Measurements from ENCODE around the gene FSTL5.

FSTL5 gene

DNA sequence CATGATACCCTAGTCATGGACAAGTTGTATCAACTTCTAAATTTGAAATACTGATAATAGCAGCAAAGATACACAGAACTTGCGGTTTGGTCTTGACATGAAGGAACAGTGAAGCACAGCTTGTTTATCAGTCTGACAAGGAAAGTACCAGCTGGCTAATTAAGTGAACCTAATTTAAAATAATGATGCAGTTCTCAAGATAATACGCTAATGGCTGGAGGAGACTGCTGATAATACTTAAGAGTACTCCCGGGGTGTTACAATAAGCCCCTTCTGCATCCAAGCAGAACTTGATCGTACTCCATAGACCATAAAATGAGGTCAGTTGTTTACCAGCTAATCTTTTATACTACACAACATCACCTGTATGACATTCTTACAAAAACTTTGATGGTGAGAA, 697.5 kb downstream of the FSTL5 start:
- CTCF ChIA-PET = no interaction called here

DNA sequence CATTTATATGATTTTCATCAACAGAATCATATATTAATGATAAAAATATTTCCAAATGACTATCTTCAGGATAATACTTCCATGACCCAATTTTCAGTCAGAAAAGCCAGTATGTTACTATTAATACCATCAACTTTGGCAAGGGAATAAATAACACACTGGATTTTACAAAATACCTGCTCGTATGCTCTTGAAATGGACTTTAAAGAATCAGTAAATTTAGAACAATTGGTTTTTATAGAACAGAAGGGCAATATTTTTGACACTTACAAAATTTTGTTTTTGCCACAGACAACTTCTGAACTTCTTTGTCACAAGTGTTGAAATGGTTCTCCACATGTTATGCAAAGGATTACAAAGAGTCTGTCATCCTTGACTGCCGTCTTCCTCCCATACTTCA, 700.4 kb downstream of the FSTL5 start:
- ChIA-PET POLR2A (ENCODE audit: low non-redundant PET) (no interaction called here), CTCF (no interaction called here)
- H3K27ac ChIP-seq = no peak overlapping the region
- TF ChIP-seq, protein P1, sequence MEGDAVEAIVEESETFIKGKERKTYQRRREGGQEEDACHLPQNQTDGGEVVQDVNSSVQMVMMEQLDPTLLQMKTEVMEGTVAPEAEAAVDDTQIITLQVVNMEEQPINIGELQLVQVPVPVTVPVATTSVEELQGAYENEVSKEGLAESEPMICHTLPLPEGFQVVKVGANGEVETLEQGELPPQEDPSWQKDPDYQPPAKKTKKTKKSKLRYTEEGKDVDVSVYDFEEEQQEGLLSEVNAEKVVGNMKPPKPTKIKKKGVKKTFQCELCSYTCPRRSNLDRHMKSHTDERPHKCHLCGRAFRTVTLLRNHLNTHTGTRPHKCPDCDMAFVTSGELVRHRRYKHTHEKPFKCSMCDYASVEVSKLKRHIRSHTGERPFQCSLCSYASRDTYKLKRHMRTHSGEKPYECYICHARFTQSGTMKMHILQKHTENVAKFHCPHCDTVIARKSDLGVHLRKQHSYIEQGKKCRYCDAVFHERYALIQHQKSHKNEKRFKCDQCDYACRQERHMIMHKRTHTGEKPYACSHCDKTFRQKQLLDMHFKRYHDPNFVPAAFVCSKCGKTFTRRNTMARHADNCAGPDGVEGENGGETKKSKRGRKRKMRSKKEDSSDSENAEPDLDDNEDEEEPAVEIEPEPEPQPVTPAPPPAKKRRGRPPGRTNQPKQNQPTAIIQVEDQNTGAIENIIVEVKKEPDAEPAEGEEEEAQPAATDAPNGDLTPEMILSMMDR (conservative IDR thresholded peaks at IDR 0.05; ENCODE audit: low read depth) = no peak
- no peak for DNase-seq (ENCODE audit: low spot score)

More for the DNA sequence above, 697.5 kb downstream of the FSTL5 start:
- no peak for DNase-seq (ENCODE audit: low spot score)
- H3K27ac ChIP-seq = no peak overlapping the region
- TF ChIP-seq, protein P1 (conservative IDR thresholded peaks at IDR 0.05; ENCODE audit: low read depth) = no peak
- POLR2A ChIA-PET (ENCODE audit: low non-redundant PET) = no interaction called here

DNA sequence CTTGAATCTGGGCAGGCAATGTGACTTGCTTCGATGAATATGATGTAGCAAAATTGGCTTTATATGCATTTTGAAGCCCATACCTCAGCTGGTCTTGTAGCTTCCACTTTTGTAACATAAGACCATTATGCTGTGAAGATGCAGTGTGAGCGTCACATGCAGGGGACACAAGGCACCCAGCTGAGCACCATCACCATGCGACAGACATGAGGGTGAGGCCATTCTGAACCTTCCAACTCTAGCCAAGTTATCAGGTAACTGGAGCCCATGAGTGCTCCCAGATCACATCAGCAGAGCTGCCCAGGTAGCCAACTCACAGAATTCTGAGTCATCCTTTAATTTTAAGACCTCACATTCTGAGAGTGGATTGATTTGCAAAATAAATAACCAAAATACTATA, 705.9 kb downstream of the FSTL5 start:
- DNase-seq (ENCODE audit: low spot score) = no peak
- no peak overlapping the region for H3K27ac ChIP-seq
- CTCF ChIA-PET = no interaction called here
- POLR2A ChIA-PET (ENCODE audit: low non-redundant PET) = no interaction called here
- TF ChIP-seq, protein P1 (conservative IDR thresholded peaks at IDR 0.05; ENCODE audit: low read depth) = no peak

DNA sequence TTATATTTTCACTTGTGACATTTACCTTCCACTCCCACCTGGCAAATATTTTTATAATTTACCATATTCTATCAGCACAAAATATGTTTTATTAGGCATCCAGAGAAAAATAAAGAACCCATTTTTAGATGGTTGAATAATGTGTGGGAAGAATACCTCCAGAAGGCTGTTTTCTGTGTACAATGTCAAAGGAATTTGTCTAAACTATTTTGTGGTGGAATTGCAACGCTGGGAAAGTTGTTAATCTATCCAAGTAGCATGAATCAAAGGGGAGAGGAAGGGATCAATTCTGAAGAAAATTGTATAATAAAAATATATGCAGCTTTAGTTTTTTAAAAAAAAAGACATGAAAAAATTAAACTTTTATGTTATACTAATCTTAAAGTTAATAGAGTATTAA, 706.5 kb downstream of the FSTL5 start:
- ChIA-PET POLR2A (ENCODE audit: low non-redundant PET) (no interaction called here), CTCF (interaction anchor here (0.7 kb wide), 1 partner anchor 74 kb away, joined by 3 read pairs; no protein-coding TSS in a partner anchor)
- TF ChIP-seq, protein P1 (conservative IDR thresholded peaks at IDR 0.05; ENCODE audit: low read depth) = no peak
- H3K27ac ChIP-seq = no peak overlapping the region
- DNase-seq (ENCODE audit: low spot score) = no peak

DNA sequence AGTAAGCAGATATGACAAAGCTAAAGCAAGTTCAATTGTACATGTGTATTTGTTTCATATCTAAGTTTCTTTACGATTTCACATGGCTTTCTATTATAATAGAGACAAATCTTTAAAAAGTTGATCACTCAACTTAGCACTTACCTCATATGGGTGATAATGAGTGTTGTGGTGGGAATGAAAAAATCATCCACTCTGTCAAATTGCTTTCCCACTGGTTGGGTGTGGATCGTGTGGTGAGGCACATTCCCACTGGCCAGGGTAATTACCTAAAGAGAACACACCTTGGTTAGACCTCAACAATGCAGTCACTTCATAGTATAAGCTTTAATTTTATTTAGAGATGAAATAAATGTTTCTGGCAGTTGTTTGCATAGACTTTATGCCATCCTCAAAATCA, 708.9 kb downstream of the FSTL5 start:
- ChIA-PET CTCF (interaction anchor here (0.6 kb wide), 1 partner anchor 1724 kb away, joined by 5 read pairs; no protein-coding TSS in a partner anchor), POLR2A (ENCODE audit: low non-redundant PET) (no interaction called here)
- TF ChIP-seq, protein P1 (conservative IDR thresholded peaks at IDR 0.05; ENCODE audit: low read depth) = no peak
- no peak overlapping the region for H3K27ac ChIP-seq
- no peak for DNase-seq (ENCODE audit: low spot score)

DNA sequence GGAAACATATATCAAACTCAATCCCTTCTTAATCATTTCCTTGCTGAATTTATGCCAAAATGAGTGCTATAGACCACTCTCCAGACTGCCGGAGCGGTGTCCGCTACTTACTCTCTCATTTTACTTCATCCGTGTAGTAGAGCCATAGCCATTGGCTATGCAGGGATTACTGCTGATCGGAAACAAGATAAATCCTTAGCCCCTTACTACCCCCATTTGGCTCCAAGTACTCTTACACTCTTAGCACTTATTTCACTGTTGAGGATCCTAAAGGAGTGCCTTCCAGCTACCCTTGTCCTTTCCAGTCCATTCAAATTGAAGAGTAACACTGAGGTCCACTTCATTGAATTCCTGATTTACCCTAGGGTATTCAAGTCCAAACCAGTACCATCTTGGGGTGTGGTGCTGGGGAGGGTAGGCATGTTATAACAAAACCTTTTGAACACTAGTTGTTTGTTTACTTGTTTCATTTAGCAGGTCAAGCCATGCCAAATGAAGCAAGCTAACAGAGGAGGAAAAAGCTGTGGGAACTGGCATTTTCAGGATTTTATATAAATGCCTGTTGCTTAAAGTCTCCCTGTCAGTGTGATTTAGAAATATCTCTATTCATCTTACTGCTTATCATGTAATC, 715.1 kb downstream of the FSTL5 start:
- POLR2A ChIA-PET (ENCODE audit: low non-redundant PET) = no interaction called here
- DNase-seq (ENCODE audit: low spot score) = no peak
- H3K27ac ChIP-seq = no peak overlapping the region
- CTCF ChIA-PET = no interaction called here
- TF ChIP-seq, protein P1 (conservative IDR thresholded peaks at IDR 0.05; ENCODE audit: low read depth) = no peak
